Testis (tissue), 2 donors: Measurements from ENCODE around the gene RFX8.

Experiments
- POLR2A ChIP-seq: fragments of 450-650 bp; IDR thresholded peaks from one replicate; pipeline ENCODE4 v1.6.1; 2017; ENCODE audit warnings: antibody characterized with exemption, mild to moderate bottlenecking, moderate library complexity
- TF ChIP-seq, protein P1 (sequence below), 3 experiments: fragments of 450-650 bp in 2 of 3; fragments of 200-600 bp in 1 of 3; sonication (generic) in 1 of 3; IDR thresholded peaks; one replicate each; pipeline ENCODE4 v1.5.1; 2016 to 2019; ENCODE audit warnings: antibody characterized with exemption in 3 of 3, mild to moderate bottlenecking in 2 of 3, moderate library complexity in 1 of 3

DNA sequence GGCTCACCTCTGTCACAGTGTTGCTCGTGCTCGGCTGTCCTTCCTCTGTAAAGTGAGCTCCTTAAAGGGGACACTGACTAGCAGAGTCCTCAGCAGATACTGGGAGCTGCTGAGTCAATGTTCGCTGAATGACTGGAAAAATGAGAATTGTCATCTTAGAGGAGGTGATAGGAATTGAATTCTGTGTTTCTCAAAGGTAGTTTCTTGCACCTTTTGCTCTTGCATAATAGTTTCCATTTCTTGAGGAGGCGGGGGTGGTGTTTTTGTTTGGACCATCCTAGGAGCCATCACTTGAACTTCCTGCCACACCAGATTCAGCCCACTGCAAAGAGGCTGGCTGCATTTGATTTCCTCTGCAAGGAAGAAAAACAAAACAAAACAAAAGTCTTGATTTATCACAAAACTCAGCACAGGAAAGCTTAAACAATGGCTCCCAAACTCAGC lies 11.4 kb upstream of the RFX8 start:
- TF ChIP-seq, protein P1, sequence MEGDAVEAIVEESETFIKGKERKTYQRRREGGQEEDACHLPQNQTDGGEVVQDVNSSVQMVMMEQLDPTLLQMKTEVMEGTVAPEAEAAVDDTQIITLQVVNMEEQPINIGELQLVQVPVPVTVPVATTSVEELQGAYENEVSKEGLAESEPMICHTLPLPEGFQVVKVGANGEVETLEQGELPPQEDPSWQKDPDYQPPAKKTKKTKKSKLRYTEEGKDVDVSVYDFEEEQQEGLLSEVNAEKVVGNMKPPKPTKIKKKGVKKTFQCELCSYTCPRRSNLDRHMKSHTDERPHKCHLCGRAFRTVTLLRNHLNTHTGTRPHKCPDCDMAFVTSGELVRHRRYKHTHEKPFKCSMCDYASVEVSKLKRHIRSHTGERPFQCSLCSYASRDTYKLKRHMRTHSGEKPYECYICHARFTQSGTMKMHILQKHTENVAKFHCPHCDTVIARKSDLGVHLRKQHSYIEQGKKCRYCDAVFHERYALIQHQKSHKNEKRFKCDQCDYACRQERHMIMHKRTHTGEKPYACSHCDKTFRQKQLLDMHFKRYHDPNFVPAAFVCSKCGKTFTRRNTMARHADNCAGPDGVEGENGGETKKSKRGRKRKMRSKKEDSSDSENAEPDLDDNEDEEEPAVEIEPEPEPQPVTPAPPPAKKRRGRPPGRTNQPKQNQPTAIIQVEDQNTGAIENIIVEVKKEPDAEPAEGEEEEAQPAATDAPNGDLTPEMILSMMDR (IDR thresholded peaks at IDR 0.05), result no peak
- no peak for TF ChIP-seq POLR2A
